ENCODE data around the gene C11orf54. TPM values are rescaled to one million over a fixed set of nuclear protein-coding genes. Genes with fewer than 3 reads are reported as not detected.

The C11orf54 gene
- total and polyA plus RNA-seq, 10 of the 15 experiments (the other 5 are each of a cell fraction or from before 2014, with no cell fraction given), result 15.1 to 32.3 (median 26.8) TPM

DNA sequence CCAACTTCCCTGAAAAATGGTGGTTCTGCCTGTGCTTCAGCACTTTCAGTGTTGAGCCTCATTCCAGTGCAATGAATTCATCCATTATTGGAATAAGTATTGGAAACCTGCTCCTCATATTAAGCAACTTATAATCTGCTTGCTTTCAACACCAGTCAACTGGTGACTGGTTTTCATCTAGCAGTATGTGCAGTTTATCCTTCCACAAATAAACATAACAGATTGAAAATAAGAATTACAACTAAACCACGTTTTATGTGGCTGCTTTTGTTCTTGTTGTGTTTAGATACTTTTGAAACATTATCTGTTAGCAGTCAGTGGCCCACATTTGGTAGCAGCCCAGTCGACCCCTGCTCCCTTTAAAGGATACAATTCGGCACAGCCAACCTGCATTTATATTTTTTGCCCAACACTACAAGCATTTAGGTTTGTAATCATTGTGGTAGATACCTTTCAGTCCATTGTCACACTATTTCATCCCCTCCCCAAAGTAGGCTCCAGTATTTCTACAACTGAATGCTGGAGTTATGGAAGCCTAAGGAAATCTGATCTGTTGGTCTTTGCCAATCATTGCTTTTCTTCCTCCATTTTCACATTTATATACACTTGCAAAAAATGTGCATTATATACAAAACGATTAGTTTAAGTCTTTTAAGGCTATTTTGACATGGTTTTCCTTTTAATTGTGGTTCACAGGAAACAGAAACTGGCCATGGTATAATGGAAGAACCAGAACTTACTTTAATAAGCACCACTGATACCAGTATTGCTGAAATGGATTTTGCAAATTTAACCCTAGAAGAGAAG lies 13.3 kb upstream of the C11orf54 start (continued):
- TF ChIP-seq EP300 (IDR thresholded peaks at IDR 0.05; ENCODE audit: borderline replicate concordance in 1 of 2, control insufficient read depth in 1 of 2, low read depth in 2 of 2, low read length in 2 of 2) (no peak), SREBF1 (IDR thresholded peaks at IDR 0.05; ENCODE audit: low read length) (no peak), SMAD5 (IDR thresholded peaks at IDR 0.05; ENCODE audit: low read depth) (no peak), CREM (IDR thresholded peaks at IDR 0.05; ENCODE audit: low read depth) (no peak), RFX5 (IDR thresholded peaks at IDR 0.05; ENCODE audit: low read depth, low read length) (no peak), NFIC (IDR thresholded peaks at IDR 0.05; ENCODE audit: low read depth, low read length) (no peak), TARDBP (IDR thresholded peaks at IDR 0.05; ENCODE audit: borderline replicate concordance) (no peak), MEF2B (IDR thresholded peaks at IDR 0.05; ENCODE audit: partially characterized antibody, poor library complexity, severe bottlenecking) (no peak), ZNF217 (IDR thresholded peaks at IDR 0.05) (no peak), POU2F2 (IDR thresholded peaks at IDR 0.05; ENCODE audit: borderline replicate concordance, low read depth, low read length) (no peak)
- TF ChIP-seq, protein P1, sequence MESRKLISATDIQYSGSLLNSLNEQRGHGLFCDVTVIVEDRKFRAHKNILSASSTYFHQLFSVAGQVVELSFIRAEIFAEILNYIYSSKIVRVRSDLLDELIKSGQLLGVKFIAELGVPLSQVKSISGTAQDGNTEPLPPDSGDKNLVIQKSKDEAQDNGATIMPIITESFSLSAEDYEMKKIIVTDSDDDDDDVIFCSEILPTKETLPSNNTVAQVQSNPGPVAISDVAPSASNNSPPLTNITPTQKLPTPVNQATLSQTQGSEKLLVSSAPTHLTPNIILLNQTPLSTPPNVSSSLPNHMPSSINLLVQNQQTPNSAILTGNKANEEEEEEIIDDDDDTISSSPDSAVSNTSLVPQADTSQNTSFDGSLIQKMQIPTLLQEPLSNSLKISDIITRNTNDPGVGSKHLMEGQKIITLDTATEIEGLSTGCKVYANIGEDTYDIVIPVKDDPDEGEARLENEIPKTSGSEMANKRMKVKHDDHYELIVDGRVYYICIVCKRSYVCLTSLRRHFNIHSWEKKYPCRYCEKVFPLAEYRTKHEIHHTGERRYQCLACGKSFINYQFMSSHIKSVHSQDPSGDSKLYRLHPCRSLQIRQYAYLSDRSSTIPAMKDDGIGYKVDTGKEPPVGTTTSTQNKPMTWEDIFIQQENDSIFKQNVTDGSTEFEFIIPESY (IDR thresholded peaks at IDR 0.05), result no peak
- TF ChIP-seq, protein P2, sequence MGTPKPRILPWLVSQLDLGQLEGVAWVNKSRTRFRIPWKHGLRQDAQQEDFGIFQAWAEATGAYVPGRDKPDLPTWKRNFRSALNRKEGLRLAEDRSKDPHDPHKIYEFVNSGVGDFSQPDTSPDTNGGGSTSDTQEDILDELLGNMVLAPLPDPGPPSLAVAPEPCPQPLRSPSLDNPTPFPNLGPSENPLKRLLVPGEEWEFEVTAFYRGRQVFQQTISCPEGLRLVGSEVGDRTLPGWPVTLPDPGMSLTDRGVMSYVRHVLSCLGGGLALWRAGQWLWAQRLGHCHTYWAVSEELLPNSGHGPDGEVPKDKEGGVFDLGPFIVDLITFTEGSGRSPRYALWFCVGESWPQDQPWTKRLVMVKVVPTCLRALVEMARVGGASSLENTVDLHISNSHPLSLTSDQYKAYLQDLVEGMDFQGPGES (IDR thresholded peaks at IDR 0.05), result no peak
